GM12801 (cell line): ENCODE data around the gene MYBBP1A.

ENCODE experiments used
- TF ChIP-seq, protein P1 (sequence below): IDR thresholded peaks from one replicate; pipeline ENCODE4 v1.5.1; 2011; ENCODE audit warnings: control low read depth; ENCODE audit not compliant: insufficient read length; ENCODE audit errors: extremely low read depth

Gene MYBBP1A

DNA sequence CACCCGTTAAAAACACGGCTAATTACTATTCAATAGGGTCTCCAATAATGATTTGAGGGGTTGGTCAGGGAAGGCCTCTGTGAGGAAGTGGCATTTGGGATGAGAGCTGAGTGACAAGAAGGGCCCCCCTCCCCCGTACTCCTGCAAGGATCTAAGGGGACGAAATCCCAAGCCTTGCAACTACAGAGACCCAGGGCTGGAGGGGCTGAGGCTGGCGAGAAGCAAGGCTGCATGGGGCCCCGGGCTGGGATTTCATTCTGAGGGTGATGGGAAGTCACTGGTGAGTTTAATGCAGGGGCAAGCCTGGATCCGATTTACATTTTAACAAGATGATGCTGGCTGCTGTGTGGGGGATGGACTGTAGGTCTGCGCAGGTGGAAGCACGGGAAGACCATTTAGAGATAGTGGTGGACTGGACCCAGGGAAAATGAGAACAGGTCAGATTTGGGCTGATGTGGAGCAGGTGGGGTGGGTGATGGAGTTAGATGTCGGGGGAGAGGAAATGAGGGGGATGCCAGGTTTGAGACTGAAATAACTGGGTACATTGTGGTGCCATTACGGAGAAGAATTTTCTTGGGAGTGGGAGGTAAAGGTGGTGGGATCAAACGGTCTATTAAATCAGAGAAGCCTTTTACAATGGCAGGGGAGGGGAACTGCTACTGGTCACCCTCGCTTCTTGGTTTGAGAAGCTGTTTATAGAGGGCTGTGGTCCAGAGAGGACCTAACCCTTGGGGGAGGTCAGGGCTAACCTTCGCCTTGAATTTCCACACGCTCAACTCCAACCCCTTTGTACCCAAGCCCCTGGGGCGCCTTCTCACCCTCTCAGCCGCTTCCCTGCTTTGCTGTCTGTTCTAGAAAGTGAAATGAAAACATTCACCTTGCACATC is 932 bp upstream of the MYBBP1A start:
- TF ChIP-seq, protein P1, sequence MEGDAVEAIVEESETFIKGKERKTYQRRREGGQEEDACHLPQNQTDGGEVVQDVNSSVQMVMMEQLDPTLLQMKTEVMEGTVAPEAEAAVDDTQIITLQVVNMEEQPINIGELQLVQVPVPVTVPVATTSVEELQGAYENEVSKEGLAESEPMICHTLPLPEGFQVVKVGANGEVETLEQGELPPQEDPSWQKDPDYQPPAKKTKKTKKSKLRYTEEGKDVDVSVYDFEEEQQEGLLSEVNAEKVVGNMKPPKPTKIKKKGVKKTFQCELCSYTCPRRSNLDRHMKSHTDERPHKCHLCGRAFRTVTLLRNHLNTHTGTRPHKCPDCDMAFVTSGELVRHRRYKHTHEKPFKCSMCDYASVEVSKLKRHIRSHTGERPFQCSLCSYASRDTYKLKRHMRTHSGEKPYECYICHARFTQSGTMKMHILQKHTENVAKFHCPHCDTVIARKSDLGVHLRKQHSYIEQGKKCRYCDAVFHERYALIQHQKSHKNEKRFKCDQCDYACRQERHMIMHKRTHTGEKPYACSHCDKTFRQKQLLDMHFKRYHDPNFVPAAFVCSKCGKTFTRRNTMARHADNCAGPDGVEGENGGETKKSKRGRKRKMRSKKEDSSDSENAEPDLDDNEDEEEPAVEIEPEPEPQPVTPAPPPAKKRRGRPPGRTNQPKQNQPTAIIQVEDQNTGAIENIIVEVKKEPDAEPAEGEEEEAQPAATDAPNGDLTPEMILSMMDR, result no peak

DNA sequence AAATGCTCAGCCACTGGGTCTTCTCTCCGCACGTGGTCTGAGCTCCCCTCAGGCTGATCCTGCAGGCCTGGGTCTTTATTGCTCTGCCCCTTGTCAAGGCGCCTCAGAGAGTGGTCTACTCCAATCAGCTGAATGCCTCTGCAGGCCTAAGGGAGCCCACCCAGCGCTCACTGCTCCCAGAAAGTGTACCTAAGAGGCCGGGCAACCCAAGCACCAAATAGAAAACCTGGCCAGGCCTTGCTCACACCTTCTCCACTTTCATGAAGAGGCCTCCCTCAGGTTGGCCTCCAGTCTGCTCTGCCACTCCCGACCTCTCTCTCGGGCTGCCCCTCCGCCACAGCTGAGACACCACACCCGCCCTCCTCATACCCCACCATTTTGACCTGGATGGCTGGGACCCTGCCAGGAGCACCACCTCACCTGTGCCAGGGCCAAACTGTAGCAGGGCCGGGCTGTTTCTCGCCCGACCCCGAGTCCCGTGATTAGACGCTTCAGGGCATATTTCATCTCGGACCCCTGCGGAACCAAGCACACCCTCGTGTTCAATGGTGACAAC is 665 bp downstream of the MYBBP1A start:
- TF ChIP-seq, protein P1, result no peak

DNA sequence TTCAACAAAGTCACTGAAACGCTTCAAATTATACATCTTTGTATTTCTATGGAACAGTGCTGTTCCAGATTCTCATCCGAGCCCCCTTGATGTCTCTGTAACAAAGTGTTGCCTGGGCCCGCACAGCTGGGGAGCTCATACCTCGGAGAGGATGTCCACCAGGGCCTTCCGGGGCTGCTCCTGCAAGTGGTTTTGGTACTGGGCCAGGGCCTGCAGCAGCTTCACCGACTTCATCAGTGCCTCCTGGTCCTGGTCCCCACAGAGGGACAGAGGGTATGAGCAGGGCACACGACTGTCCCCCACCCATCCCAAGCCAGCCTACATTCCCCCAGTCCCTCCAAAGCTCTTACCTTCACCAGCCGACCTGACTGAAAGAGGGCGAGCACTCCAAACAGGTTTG is 1.5 kb downstream of the MYBBP1A start:
- TF ChIP-seq, protein P1, result no peak

DNA sequence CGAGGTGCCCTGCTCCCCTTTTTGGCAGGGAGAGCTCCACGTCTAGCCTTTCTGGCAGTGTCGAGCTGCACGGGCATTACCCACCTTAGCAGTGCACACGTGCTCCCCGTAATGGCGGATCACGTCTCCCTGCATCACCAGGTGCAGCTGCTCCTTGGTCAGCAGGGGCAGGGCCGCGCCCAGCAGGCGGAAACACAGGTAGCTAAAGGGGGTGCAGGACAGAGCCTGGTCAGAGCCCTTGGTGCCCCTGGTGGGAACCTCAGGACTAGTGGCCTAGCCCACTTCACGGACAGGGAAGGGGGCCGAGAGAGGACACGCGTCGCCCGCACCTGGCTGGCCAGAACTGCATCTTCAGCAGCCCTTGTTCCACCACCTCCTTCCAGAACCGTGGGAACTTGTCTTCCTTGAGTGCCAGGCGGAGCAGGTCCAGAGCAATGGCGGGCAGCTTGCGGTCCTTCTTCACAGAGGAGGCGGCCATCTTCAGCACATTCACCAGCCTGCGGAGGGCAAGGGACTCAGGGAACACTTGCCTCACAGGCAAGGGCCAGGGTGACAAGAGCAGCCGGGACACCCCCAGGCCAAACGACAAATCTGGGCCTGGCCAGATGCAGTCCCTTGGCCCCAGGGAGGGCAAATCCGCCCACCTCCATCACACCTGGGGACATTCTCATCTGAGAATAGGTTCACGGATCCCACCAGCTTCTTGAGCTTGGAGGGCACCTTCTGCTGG is 3.2 kb downstream of the MYBBP1A start:
- TF ChIP-seq, protein P1, result no peak

DNA sequence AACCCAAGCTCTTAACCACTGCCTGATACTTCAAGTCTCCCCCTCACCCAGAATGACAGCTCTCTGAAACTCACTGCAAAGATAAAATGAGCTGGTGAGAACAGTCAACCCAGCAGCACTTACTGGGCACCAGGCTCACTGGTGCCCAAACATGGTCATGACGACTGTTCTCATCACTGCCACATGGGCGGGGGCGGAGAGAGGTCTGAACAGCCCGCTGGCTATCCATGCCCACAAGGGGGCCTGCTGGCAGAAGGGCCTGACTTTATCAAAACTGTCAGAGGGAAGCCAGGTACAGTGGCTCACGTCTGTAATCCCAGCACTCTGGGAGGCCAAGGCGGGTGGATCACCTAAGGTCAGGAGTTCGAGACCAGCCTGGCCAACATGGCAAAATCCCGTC is 4.0 kb downstream of the MYBBP1A start:
- TF ChIP-seq, protein P1, result no peak

DNA sequence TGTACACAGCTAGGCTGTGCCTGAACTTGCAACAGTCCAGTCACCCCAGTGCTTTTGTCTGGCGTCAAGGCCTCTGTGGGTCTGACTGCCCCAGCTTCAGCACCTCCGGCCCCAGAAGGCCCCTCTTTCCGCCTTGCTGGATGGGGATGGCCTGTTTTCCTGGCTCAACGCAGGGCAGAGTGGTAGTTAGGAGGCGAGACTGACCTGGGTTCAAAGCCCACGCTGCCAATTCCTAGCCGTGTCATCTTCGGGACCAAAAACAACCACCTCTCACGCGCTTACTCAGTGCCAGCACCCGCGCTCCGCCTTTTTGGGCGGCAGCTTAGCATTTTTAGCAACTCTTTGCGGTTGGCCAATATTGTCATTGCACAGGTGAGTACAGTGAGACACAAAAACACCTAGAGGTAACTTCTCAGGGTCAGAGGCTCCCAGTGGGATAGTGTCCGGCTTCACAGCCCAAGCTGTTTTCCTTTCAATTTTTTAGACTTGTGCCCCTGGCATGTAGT is 4.6 kb downstream of the MYBBP1A start:
- TF ChIP-seq, protein P1, result no peak
